ENCODE data around the gene ATP8B1. TPM values are rescaled to one million over a fixed set of nuclear protein-coding genes. Genes with fewer than 3 reads are reported as not detected.

The ATP8B1 gene
- total and polyA plus RNA-seq, 4 donors: 3.9 to 22.0 (median 5.7) TPM

DNA sequence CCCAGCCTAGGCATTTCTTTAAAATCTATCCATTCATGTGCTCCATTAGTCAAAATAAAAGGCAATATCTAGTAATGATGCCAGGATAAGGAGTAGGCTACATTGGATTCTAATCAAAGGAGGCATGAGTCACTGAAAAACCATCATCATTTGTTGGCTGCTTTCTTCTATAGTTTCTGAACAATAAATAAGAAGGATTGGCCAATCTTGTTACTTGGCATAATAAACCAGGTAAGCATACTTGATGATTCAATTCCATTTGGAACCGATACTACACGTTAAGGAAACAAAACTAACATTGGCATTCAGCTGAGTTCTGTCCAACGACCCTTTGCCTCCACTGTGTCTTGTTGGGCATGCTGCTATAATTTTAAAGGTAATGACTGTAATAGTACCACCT is 27.2 kb downstream of the ATP8B1 start:
- Histone ChIP-seq H3K27me3 (ENCODE audit: control insufficient read depth in 4 of 4, insufficient read depth in 4 of 4, low read length in 3 of 4) (no peaks in the 10 kb centered on the region), H3K27ac (ENCODE audit: low read depth in 1 of 2, low read length in 2 of 2) (no peak overlapping the region), H3K9ac (ENCODE audit: low read depth in 1 of 2, low read length in 2 of 2) (no peak overlapping the region), H3K36me3 (ENCODE audit: control insufficient read depth in 4 of 4, insufficient read depth in 3 of 4, low read depth in 1 of 4, low read length in 3 of 4) (no peaks in the 10 kb centered on the region), H3K4me1 (ENCODE audit: control insufficient read depth in 4 of 4, insufficient read depth in 4 of 4, low read length in 3 of 4) (peaks cover 0 to 5% (median 4%) of the 10 kb centered on the region in 4 donors), H3K9me3 (ENCODE audit: control insufficient read depth in 4 of 4, low read length in 3 of 4) (no peaks in the 10 kb centered on the region), H3K4me3 (ENCODE audit: low read depth in 1 of 3, low read length in 3 of 3) (no peak overlapping the region)
- DNase-seq (ENCODE audit: low spot score): no peak
- 50% methylated on average over 3 of the region's 3 CpGs for WGBS
- TF ChIP-seq NR2F2 (IDR thresholded peaks at IDR 0.05): no peak
- no peak for TF ChIP-seq HNF4A (conservative IDR thresholded peaks at IDR 0.05)
- TF ChIP-seq FOXA1 (IDR thresholded peaks at IDR 0.05): no peak
- no peak for TF ChIP-seq EGR1 (IDR thresholded peaks at IDR 0.05; ENCODE audit: low read depth in 2 of 2)
- TF ChIP-seq HNF4G (IDR thresholded peaks at IDR 0.05): no peak
- TF ChIP-seq GABPA (IDR thresholded peaks at IDR 0.05 in 1 of 2, conservative IDR thresholded peaks at IDR 0.05 in 1 of 2): no peak
- TF ChIP-seq SP1 (IDR thresholded peaks at IDR 0.05): no peak
- TF ChIP-seq TAF1 (conservative IDR thresholded peaks at IDR 0.05): no peak
- TF ChIP-seq RAD21 (IDR thresholded peaks at IDR 0.05): no peak
- TF ChIP-seq, protein P1, sequence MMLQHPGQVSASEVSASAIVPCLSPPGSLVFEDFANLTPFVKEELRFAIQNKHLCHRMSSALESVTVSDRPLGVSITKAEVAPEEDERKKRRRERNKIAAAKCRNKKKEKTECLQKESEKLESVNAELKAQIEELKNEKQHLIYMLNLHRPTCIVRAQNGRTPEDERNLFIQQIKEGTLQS (IDR thresholded peaks at IDR 0.05): no peak
- TF ChIP-seq YY1 (IDR thresholded peaks at IDR 0.05): no peak
- TF ChIP-seq, protein P2, sequence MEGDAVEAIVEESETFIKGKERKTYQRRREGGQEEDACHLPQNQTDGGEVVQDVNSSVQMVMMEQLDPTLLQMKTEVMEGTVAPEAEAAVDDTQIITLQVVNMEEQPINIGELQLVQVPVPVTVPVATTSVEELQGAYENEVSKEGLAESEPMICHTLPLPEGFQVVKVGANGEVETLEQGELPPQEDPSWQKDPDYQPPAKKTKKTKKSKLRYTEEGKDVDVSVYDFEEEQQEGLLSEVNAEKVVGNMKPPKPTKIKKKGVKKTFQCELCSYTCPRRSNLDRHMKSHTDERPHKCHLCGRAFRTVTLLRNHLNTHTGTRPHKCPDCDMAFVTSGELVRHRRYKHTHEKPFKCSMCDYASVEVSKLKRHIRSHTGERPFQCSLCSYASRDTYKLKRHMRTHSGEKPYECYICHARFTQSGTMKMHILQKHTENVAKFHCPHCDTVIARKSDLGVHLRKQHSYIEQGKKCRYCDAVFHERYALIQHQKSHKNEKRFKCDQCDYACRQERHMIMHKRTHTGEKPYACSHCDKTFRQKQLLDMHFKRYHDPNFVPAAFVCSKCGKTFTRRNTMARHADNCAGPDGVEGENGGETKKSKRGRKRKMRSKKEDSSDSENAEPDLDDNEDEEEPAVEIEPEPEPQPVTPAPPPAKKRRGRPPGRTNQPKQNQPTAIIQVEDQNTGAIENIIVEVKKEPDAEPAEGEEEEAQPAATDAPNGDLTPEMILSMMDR (IDR thresholded peaks at IDR 0.05; ENCODE audit: low read depth, low read length, missing input control): no peak
- TF ChIP-seq, protein P3, sequence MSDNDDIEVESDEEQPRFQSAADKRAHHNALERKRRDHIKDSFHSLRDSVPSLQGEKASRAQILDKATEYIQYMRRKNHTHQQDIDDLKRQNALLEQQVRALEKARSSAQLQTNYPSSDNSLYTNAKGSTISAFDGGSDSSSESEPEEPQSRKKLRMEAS (IDR thresholded peaks at IDR 0.05): no peak
- TF ChIP-seq FOXA2 (IDR thresholded peaks at IDR 0.05): no peak
- no peak for TF ChIP-seq JUND (IDR thresholded peaks at IDR 0.05)
- TF ChIP-seq RXRA (IDR thresholded peaks at IDR 0.05): no peak
- TF ChIP-seq, protein P4, sequence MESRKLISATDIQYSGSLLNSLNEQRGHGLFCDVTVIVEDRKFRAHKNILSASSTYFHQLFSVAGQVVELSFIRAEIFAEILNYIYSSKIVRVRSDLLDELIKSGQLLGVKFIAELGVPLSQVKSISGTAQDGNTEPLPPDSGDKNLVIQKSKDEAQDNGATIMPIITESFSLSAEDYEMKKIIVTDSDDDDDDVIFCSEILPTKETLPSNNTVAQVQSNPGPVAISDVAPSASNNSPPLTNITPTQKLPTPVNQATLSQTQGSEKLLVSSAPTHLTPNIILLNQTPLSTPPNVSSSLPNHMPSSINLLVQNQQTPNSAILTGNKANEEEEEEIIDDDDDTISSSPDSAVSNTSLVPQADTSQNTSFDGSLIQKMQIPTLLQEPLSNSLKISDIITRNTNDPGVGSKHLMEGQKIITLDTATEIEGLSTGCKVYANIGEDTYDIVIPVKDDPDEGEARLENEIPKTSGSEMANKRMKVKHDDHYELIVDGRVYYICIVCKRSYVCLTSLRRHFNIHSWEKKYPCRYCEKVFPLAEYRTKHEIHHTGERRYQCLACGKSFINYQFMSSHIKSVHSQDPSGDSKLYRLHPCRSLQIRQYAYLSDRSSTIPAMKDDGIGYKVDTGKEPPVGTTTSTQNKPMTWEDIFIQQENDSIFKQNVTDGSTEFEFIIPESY (IDR thresholded peaks at IDR 0.05): no peak
- TF ChIP-seq, protein P5, sequence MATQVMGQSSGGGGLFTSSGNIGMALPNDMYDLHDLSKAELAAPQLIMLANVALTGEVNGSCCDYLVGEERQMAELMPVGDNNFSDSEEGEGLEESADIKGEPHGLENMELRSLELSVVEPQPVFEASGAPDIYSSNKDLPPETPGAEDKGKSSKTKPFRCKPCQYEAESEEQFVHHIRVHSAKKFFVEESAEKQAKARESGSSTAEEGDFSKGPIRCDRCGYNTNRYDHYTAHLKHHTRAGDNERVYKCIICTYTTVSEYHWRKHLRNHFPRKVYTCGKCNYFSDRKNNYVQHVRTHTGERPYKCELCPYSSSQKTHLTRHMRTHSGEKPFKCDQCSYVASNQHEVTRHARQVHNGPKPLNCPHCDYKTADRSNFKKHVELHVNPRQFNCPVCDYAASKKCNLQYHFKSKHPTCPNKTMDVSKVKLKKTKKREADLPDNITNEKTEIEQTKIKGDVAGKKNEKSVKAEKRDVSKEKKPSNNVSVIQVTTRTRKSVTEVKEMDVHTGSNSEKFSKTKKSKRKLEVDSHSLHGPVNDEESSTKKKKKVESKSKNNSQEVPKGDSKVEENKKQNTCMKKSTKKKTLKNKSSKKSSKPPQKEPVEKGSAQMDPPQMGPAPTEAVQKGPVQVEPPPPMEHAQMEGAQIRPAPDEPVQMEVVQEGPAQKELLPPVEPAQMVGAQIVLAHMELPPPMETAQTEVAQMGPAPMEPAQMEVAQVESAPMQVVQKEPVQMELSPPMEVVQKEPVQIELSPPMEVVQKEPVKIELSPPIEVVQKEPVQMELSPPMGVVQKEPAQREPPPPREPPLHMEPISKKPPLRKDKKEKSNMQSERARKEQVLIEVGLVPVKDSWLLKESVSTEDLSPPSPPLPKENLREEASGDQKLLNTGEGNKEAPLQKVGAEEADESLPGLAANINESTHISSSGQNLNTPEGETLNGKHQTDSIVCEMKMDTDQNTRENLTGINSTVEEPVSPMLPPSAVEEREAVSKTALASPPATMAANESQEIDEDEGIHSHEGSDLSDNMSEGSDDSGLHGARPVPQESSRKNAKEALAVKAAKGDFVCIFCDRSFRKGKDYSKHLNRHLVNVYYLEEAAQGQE (IDR thresholded peaks at IDR 0.05): no peak

Data from liver (tissue), 9 donors.